DMS53 treated with DMSO at 0.1 percent for 48 hours (cell line): Measurements from ENCODE around the gene UNC79.

Experiments
- DNase-seq: peaks from one replicate; lab custom pipeline; 2025; ENCODE audit not compliant: unreplicated experiment; lab: John Stamatoyannopoulos, UW

The UNC79 gene

GRCh38 chr14:93705513-93706156 lies 274.9 kb downstream of the UNC79 start:
- DNase-seq, result no peak

- no peak for DNase-seq
These were observed 275.7 kb downstream of the UNC79 start for GRCh38 chr14:93706360-93706955.

DNA sequence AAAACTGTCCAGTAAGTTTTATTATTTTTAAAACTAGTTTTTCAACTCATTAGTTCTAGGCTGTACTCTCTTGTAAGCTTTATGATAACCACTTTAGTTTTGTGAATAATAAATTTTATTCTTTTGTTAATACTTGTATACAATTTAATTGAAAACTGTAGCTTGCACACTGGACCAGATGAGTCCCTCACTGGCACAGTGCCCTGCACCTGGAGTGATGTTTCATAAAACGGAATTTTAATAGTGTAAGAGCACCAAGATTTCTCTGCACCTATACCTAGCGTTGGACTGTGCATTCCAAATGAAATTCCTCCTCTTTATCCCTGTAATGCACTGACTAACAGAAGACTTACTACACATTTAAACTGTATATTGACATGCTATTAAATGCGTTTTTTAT lies 276.7 kb downstream of the UNC79 start:
- DNase-seq, result no peak

GRCh38 chr14:93708311-93708734 lies 277.6 kb downstream of the UNC79 start:
- no peak for DNase-seq

GRCh38 chr14:93708800-93709199 lies 278.1 kb downstream of the UNC79 start:
- DNase-seq, result no peak

DNA sequence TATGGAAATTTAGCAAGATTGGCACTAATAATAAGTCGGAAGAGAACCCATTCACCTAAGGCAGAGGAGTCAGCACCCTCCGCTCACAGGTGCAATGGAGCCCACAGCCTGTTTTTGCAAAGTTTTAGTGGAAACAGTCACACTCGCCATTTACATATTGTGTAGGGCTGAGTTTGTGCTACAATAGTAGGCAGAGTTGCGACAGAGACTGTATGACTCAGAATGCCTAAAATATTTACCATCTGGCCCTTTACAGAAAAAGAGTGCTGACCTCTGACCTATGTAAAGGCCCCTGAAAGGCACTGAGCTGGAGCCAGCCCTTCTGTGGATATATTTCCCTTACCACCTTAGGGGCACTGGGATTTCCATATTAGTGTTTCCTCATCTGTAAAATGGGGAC lies 278.5 kb downstream of the UNC79 start:
- DNase-seq, result no peak

- no peak for DNase-seq
These were observed 281.5 kb downstream of the UNC79 start for GRCh38 chr14:93712079-93712837.

DNA sequence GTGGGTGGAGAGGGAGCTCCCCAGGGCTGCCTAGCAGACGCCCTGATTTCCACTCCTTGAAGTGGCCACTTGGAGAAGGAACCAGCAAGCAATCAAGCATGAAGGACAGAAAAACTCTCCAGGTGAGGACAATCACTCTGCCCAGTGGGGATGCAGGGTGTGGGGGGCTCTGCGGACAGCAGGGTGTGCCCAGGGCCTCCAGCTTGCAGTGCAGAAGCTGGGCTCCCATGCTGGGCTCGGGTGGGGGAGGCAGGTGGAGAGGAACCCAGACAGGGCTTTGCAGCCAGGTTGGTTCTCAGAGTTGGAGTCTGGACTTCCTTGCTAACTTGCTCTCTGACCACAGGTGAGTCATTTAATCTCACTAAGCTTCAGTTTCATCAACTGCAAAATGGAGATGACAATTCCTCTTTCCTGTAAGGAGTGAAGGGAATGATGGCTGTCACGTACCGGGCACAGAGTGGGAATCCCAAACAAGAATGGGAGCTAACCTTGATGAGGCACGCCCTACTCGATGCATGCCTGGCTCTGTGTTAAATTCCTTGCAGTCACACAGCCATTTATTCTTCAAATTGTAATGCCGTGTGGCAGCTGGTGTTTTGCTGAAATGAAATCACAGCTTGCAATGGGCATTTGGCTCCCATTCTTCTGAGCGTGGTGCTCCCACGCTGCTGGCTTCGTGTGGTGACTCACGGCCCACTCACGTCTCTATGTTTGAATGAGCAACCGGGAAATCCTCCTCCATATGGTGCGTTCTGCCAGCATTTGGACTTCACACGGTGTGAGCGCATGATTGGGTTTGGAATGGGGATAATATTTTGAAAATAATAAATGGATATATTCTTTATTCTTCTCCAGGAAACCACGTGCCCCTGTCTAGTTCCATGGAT lies 282.3 kb downstream of the UNC79 start:
- no peak for DNase-seq

GRCh38 chr14:93713726-93714405 lies 283.1 kb downstream of the UNC79 start:
- no peak for DNase-seq

- no peak for DNase-seq
These were observed 283.9 kb downstream of the UNC79 start for GRCh38 chr14:93714605-93715004.

GRCh38 chr14:93715279-93715927 lies 284.7 kb downstream of the UNC79 start:
- DNase-seq, result no peak

DNA sequence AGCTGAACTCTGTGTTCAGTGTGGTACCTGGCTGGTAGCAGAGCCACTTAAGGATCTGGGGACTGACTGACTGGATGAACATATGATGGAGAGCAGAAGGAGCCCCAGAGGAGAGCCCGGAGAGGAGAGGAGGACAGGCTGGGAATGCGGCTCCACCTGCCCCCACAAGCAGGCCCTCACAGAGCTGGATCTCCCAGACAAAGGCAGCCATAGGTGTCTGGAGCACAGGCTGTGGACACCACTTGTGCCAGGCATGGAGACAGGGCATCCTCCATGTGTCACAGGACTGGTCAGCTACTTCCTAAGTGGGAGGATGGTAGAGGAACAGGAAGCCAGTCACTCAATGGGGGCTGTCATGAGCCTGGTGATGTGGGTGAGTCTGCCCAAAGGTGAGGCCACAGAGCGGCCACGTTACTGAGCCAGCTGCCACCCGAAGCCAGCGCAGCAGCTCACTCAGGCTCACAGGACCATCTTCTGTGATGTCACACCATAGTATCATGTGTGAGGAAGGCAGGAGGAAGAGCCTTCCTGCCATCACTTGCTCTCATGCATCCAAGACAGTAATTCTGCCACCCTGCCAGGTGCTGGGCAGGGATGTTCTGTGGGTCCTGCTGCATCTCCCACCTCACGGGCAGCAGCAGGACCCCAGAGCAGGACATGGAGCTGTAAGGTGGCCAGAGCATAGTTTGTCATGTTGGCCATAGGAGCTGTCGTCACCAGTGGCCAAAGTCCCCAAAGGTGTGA lies 285.4 kb downstream of the UNC79 start:
- DNase-seq, result no peak

- DNase-seq, result no peak
These were observed 286.3 kb downstream of the UNC79 start for GRCh38 chr14:93716746-93717667.

GRCh38 chr14:93717668-93718320 lies 287.1 kb downstream of the UNC79 start:
- no peak for DNase-seq

DNA sequence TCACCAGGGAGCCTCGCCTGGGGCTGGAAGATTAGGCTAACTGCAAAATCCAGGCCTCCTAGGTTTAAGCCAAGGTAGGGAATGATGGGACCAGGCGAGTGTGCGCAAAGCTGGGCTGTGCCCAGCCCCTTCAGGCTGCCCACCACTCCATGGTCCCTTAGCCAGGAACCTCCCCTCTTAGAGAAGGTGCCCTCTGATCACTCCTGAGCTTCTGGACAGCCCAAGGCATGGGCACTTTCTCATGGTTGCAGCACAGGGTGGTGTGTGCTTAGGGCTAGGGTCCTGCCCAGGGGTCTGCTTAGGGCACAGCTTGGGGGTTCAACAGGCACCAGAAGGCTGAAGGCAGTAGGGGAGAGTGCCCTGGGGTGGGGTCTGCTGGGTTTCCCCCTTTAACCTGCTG lies 288.5 kb downstream of the UNC79 start:
- no peak for DNase-seq

- DNase-seq, result no peak
These were observed 289.5 kb downstream of the UNC79 start for GRCh38 chr14:93720076-93720815.

- no peak for DNase-seq
These were observed 290.3 kb downstream of the UNC79 start for GRCh38 chr14:93720981-93721483.
